Activated B cell treated with CpG ODN at 0.5 μM for 24 hours (primary cell): Measurements from ENCODE around the gene NUAK2. TPM values are rescaled to one million over a fixed set of nuclear protein-coding genes. Genes with fewer than 3 reads are reported as not detected.
A peak's percentile ranks its signal among the peaks of the same experiment; 100 is the strongest.

Experiments used
- ATAC-seq: fragments of 200-7000 bp; cut with Tn5 transposase; one replicate; pipeline ENCODE4 v1.10.0; 2021; ENCODE audit warnings: low read depth, mild to moderate bottlenecking, moderate library complexity
- CTCF ChIA-PET: fragments of 350-600 bp; sonication (Branson Sonifier 250); formaldehyde crosslinking; loops from one replicate; lab custom pipeline; 2021; ENCODE audit warnings: antibody characterized with exemption; lab: Charles Lee
- POLR2A ChIA-PET: fragments of 350-600 bp; sonication (Branson Sonifier 250); formaldehyde crosslinking; loops from one replicate; lab custom pipeline; 2021; ENCODE audit warnings: antibody characterized with exemption; lab: Charles Lee
- DNase-seq: peaks from one replicate; pipeline ENCODE4 v3.0.0; 2022
- H3K27ac Mint-ChIP-seq: one replicate; pipeline ENCODE4 v1.8.0; 2020; ENCODE audit warnings: mixed read lengths
- H3K27me3 Mint-ChIP-seq: one replicate; pipeline ENCODE4 v1.8.0; 2021; ENCODE audit warnings: mixed read lengths
- H3K36me3 Mint-ChIP-seq: one replicate; pipeline ENCODE4 v1.8.0; 2021; ENCODE audit warnings: low read depth, mixed read lengths
- H3K4me1 Mint-ChIP-seq: one replicate; pipeline ENCODE4 v1.8.0; 2021; ENCODE audit warnings: mixed read lengths
- H3K4me3 Mint-ChIP-seq: one replicate; pipeline ENCODE4 v1.8.0; 2020; ENCODE audit warnings: mild to moderate bottlenecking, mixed read lengths
- H3K9me3 Mint-ChIP-seq: one replicate; pipeline ENCODE4 v1.8.0; 2020; ENCODE audit warnings: mixed read lengths
- intact Hi-C: fragments of 100-400 bp; cut with micrococcal nuclease; formaldehyde crosslinking; loops from one replicate; pipeline ENCODE4 v1.15.1; 2024
- total RNA-seq: library from RNA; stranded (reverse); gene quantifications from 2 replicates; pipeline ENCODE4 v1.2.3, GENCODE V29; 2022
- TF ChIP-seq, protein P1 (sequence below): fragments of 200-600 bp; IDR thresholded peaks from one replicate; pipeline ENCODE4 v1.8.0; 2022; ENCODE audit warnings: antibody characterized with exemption, mild to moderate bottlenecking

The NUAK2 gene
- total RNA-seq, 1 donor from 2014 or later = 26.2 TPM

DNA sequence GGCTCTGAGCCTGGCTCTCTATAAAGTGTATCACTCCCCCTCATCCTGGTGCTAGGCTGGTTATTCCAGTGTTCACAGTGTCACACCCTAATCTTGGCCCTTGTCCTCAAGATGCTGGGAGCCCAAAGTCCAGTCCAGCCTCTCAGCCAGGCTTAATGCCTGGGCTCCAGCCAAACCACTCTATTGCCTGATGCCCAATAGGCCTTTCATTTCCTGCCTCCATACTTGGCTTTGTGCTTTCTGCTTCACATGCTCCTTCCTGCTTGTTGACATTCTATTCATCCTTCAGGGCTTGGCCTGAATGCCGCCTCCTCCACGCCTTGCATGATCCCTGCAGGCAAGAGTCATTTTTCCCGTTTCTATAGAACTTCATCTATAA is 33.5 kb upstream of the NUAK2 start:
- TF ChIP-seq, protein P1, sequence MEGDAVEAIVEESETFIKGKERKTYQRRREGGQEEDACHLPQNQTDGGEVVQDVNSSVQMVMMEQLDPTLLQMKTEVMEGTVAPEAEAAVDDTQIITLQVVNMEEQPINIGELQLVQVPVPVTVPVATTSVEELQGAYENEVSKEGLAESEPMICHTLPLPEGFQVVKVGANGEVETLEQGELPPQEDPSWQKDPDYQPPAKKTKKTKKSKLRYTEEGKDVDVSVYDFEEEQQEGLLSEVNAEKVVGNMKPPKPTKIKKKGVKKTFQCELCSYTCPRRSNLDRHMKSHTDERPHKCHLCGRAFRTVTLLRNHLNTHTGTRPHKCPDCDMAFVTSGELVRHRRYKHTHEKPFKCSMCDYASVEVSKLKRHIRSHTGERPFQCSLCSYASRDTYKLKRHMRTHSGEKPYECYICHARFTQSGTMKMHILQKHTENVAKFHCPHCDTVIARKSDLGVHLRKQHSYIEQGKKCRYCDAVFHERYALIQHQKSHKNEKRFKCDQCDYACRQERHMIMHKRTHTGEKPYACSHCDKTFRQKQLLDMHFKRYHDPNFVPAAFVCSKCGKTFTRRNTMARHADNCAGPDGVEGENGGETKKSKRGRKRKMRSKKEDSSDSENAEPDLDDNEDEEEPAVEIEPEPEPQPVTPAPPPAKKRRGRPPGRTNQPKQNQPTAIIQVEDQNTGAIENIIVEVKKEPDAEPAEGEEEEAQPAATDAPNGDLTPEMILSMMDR = no peak
- Mint-ChIP-seq H3K4me3 (no peak overlapping the region), H3K4me1 (peaks cover 21% of the 10 kb centered on the region), H3K36me3 (no peaks in the 10 kb centered on the region), H3K27me3 (peaks cover 13% of the 10 kb centered on the region), H3K9me3 (no peaks in the 10 kb centered on the region), H3K27ac (no peak overlapping the region)
- no peak for DNase-seq
- ChIA-PET POLR2A (interaction anchor here (1.3 to 2.0 kb wide), 2 partner anchors 81 to 130 kb away, joined by 6 to 8 read pairs; no protein-coding TSS in a partner anchor), CTCF (interaction anchor here (1.0 to 7.4 kb wide), 15 partner anchors 9 to 302 kb away, joined by 3 to 114 read pairs (median 6); partner anchors contain the start of gene BLACAT1)
- ATAC-seq = no peak
- intact Hi-C loops = no loop called here

DNA sequence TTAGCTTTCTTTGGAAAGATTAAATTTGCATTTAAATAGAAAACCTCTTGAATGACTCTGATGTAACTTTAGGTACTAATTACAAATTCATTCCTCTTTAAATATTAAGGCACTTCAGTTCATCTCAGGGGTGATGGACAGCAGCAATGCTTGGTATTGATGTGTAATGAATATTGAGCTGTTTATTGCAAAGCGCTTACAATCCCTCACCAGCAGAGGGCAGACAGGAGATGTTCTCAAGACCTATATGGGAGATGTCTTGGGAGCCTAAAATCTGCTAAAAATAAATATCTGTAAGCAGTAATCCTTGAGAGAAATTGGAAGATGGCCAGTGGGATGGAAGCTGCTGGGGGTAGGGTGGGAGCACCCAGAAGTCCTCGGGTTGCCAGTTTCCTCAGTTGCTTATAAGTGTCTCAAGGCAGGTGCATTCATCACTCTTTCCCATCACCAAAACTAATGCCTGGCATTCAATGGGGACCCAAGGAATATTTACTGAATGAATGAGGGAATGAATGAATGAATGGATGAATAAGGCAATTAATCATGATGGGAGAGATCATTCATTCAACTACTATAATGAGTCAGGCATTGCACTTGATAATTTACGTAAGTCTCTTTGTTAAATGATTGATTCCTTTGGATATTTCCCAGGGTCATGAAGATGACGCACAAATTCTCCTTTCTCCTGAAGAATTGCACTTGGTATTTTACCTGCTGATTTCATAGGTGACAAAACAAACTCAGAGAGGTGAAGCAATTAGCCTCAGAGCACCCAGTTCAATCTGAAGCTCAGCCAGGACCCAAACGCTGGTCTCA is 32.9 kb upstream of the NUAK2 start:
- peaks cover 27% of the 10 kb centered on the region for H3K4me1 Mint-ChIP-seq
- H3K9me3 Mint-ChIP-seq = no peaks in the 10 kb centered on the region
- no peak overlapping the region for H3K4me3 Mint-ChIP-seq
- H3K36me3 Mint-ChIP-seq = no peaks in the 10 kb centered on the region
- no peak overlapping the region for H3K27ac Mint-ChIP-seq
- TF ChIP-seq, protein P1 = no peak
- intact Hi-C loops = loop anchor here (1.0 to 5.0 kb wide), 5 partner anchors 19 to 170 kb away; no protein-coding TSS in a partner anchor
- DNase-seq (no peak), ATAC-seq (peak; percentile 69)
- POLR2A ChIA-PET = interaction anchor here (0.7 to 2.0 kb wide), 3 partner anchors 81 to 170 kb away, joined by 4 to 8 read pairs (median 6); no protein-coding TSS in a partner anchor
- H3K27me3 Mint-ChIP-seq = peaks cover 10% of the 10 kb centered on the region
- CTCF ChIA-PET = interaction anchor here (0.7 to 7.4 kb wide), 37 partner anchors 8 to 392 kb away, joined by 3 to 114 read pairs (median 4); partner anchors contain the start of genes BLACAT1 and NUAK2

DNA sequence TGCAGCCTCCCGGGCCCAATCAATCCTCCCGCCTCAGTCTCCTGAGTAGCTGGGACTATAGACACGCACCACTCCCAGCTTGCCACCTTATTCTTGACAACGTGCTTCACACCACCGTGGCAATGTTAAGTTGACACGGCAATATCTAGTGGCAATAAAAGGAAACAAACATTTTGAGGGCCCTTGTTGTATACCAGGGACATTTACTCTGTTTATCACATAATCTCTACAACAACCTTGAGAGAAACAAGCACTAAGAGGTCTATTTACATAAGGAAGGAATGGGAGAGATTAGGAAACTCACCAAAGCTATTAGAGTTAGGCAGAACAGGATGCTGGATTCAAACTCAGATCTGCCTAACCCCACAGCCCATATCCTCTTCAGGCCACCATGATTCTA is 32.1 kb upstream of the NUAK2 start:
- DNase-seq (no peak), ATAC-seq (no peak)
- Mint-ChIP-seq H3K4me3 (no peak overlapping the region), H3K36me3 (no peaks in the 10 kb centered on the region), H3K4me1 (peaks cover 35% of the 10 kb centered on the region), H3K9me3 (no peaks in the 10 kb centered on the region), H3K27me3 (peaks cover 7% of the 10 kb centered on the region), H3K27ac (no peak overlapping the region)
- intact Hi-C loops = loop anchor here (1.0 to 5.0 kb wide), 5 partner anchors 18 to 171 kb away; no protein-coding TSS in a partner anchor
- ChIA-PET CTCF (interaction anchor here (0.7 to 7.4 kb wide), 35 partner anchors 8 to 393 kb away, joined by 3 to 114 read pairs (median 4); partner anchors contain the start of genes BLACAT1 and NUAK2), POLR2A (interaction anchor here (1.3 to 2.0 kb wide), 2 partner anchors 80 to 132 kb away, joined by 6 to 8 read pairs; no protein-coding TSS in a partner anchor)
- TF ChIP-seq, protein P1 = no peak

DNA sequence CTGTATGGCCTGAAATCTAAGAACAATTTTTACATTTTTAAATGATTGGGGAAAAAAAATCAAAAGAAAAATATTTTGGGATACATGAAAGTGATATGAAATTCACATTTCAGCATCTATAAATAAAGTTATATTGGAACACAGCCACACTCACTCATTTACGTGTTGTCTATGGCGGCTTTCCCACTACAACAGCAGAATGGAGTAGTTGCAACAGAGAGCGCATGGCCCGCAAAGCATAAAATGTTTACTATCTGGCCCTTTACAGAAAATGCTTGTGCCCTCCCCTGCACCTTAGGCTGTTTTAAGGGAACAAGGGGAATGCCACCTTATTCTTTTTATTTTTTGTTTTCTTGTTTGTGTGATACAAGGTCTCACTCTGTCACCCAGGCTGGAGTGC is 31.6 kb upstream of the NUAK2 start:
- H3K4me1 Mint-ChIP-seq = peaks cover 40% of the 10 kb centered on the region
- H3K36me3 Mint-ChIP-seq = no peaks in the 10 kb centered on the region
- intact Hi-C loops = loop anchor here (5.0 kb wide), 1 partner anchor 79 kb away; no protein-coding TSS in a partner anchor
- POLR2A ChIA-PET = interaction anchor here (2.0 kb wide), 1 partner anchor 80 kb away, joined by 8 read pairs; no protein-coding TSS in a partner anchor
- H3K27ac Mint-ChIP-seq = no peak overlapping the region
- H3K27me3 Mint-ChIP-seq = peaks cover 5% of the 10 kb centered on the region
- CTCF ChIA-PET = interaction anchor here (1.0 to 7.4 kb wide), 10 partner anchors 7 to 171 kb away, joined by 3 to 114 read pairs (median 10); no protein-coding TSS in a partner anchor
- no peak for ATAC-seq
- TF ChIP-seq, protein P1 = no peak
- H3K9me3 Mint-ChIP-seq = no peaks in the 10 kb centered on the region
- no peak for DNase-seq
- no peak overlapping the region for H3K4me3 Mint-ChIP-seq
